ENCODE measurements around the gene KCNC1.

KCNC1 gene

GRCh38 chr11:17752144-17752543 is 17.6 kb downstream of the KCNC1 start:
- DNase-seq (ENCODE audit: low read depth in 3 of 3) = no peak

- no peak for DNase-seq (ENCODE audit: low read depth in 3 of 3)
Observed at GRCh38 chr11:17753153-17753552, 18.6 kb downstream of the KCNC1 start.

DNA sequence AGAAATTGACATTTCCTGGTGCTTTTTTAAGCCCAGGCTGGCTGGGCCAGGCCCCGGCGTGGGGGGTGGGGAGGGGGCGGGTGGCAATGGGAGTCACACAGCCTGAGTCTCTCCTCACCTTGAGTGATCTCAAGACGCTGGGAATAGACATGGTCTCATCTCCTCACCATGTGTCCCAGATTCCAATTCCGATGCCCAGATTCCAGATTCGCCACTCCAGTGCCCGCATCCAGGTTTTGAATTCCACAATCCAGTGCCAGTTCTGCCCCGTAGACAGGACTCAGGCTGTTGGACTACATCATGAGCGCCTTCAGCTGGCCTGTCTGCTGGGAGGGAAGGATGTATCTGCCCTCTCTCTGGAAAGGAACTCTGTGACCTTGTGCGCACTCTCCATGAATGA is 19.1 kb downstream of the KCNC1 start:
- DNase-seq (ENCODE audit: low read depth in 3 of 3) = no peak

- DNase-seq (ENCODE audit: low read depth in 3 of 3) = no peak
Observed at GRCh38 chr11:17755891-17756290, 21.3 kb downstream of the KCNC1 start.

DNA sequence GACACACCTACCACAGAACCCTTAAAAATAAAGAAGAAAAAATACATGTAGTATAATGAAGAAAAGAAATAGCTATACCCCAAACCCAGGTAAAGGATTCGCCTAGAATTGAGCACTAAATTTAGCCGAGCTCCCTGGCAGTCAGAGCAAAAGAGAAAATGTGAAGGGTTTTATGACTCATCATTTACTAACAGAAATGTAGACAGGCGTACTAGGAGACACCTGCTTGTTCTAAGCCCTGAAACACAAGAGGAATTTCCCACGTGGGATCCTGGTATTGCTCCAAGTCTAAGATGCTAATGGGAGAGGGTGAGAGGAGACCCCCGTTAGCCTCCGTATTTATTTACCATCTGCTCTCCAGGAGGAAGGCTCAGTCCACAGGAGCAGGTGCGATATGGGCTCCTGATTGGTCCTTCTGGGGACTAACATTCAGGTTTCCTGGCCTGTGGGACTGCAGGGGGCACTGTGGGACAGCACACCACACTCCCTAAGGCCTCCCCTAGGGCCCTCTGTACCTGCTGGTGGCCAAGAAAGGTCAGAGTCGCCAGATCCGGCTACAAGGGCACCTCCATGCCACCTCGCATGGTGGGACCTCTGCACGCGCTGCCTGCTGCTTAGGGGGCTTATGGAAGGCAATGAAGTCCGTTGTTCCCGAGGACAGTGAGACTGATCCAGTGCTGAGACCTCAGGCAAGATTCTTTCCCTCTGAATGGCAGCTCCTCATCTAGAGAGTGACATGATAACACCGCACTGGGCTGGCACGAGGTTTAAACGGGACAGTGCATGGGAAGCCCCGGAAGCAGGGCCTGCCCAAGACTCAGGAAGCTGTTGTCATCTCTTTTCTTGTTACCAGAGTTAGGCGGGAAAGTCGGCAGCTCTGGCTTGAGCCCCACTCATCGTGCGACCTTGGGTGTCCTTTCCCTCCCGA is 25.8 kb downstream of the KCNC1 start:
- DNase-seq (ENCODE audit: low read depth in 3 of 3) = no peak

DNA sequence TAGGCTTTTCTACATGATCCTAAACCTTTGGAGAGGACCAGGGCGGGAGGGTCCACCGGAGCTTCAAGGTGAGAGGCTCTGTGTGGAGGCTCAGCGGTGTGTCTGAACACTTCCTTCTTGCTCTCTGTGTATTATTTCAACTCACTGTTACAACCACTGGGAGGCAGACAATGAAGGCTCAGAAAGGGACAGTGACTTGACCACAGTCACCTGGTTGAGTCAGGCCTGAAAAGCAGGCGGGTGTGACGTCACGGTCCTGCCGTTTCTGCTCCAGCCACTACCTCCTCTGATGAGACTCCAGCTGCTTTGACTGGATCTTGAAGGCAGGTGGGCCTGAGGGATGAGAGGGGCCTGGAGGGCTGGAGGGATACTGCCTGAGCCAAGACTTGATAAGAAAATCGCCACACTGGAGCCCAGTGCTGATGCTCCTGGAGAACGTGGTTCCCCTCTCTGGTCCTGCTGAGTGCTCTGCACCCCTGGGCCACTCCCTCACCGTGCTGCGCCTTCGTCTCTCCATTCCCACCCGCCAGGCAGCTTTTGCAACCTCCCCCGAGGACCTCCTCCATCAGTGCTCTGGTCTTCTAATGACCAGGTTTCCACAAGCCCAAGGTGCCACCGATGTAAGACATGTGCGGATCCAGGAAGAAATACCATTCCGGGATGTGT is 27.9 kb downstream of the KCNC1 start:
- no peak for DNase-seq (ENCODE audit: low read depth in 3 of 3)

GRCh38 chr11:17763244-17763643 is 28.7 kb downstream of the KCNC1 start:
- no peak for DNase-seq (ENCODE audit: low read depth in 3 of 3)

GRCh38 chr11:17763703-17764102 is 29.1 kb downstream of the KCNC1 start:
- no peak for DNase-seq (ENCODE audit: low read depth in 3 of 3)

DNA sequence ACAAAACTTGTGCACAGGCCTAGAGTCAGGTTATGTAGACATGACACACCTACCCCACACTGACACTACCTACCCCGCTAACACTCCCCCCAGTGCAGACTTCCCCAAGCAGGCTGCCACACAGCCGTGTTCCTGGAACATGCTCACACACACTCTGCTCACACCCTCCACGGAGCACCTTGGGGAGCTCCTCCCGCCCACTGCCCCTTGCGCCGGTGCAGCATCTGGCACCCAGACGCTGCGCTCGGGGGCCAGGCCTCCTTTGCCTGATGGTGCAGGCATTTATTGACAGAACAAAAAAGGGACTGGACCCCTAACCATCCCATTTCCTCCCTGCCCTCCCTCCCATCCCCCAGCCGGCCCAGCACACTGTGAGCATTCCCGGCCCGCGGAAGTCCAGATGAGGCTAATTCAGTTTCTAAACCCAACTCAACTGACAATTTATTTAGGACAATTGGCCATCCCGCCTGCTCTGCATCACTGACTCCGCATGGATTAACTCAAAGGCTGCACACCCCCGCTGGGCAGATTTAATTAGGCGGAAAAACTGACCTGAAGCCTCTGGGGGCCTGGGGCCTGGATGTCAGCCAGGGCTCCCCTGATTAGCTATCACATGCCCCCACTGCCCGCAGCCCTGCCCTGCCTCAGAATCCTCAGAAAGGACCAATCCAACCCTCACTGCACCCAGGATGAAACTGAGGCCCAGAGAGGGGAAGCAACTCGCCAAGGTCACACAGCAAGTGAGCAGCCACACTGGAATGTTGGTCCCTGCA is 30.1 kb downstream of the KCNC1 start:
- no peak for DNase-seq (ENCODE audit: low read depth in 3 of 3)

DNA sequence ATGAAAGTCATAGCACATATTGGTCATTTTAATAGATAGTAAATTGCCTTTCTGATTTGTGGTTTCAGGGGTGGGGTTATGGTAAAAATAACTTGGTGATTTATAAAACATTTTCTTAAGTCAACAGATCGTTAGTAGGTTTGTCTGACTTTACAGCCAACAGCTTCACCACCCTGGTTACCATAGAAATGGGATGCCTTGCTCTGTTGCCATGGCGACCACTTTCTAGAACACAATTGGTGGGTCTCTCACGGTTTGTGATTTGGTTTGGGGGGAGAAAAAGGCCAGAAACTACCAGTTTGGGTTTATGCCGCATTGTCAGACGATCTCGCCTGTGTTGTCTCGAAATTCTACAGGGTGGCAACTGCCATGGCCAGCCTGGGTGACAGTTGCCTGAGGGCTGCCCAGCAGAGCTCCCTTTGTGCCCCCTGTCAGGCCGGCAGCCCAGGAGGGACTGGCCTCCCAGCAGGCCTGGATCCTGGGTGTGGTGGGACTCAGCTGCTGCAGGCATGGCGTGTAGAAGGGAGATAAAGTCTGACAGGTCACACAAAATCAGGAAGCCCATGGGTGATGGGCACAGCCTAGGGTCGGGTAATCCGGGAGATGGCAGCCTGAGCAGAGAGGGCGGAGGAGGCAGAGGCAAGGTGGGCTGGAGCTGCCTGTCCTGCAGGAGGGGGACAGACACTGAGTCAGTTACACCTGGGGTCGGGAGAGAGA is 30.9 kb downstream of the KCNC1 start:
- no peak for DNase-seq (ENCODE audit: low read depth in 3 of 3)

DNA sequence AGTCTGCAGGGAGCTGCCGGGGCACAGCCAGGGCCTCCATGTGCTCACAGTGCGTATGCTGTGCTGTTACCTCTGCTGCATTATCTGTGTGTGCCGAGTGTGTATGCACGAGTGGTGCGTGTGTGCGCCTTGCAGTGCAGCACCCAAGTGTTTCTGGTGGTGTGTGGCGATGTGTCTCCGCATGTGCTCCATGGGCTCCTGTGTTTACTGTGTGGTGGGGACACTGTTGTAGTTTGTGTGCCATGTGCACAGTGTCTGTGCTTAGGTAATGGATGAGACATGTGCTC is 31.4 kb downstream of the KCNC1 start:
- DNase-seq (ENCODE audit: low read depth in 3 of 3) = no peak

DNA sequence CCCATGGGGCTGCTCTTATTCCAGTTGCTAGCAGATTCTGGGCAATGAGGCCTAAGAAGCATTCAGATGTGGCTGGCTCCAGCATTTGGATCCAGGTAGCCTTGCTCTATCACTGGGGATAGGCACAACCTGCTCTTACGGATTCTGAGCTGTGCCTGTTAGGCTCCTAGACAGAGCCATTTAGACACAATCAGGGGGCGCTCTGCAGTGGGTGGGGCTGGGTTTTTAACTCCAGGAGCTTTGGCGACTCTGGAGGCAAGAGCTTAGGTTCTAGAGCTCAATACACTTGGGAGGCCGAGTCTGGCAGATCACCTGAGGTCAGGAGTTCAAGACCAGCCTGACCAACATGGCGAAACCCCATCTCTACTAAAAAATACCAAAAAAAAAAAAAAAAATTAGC is 32.0 kb downstream of the KCNC1 start:
- DNase-seq (ENCODE audit: low read depth in 3 of 3) = no peak

DNA sequence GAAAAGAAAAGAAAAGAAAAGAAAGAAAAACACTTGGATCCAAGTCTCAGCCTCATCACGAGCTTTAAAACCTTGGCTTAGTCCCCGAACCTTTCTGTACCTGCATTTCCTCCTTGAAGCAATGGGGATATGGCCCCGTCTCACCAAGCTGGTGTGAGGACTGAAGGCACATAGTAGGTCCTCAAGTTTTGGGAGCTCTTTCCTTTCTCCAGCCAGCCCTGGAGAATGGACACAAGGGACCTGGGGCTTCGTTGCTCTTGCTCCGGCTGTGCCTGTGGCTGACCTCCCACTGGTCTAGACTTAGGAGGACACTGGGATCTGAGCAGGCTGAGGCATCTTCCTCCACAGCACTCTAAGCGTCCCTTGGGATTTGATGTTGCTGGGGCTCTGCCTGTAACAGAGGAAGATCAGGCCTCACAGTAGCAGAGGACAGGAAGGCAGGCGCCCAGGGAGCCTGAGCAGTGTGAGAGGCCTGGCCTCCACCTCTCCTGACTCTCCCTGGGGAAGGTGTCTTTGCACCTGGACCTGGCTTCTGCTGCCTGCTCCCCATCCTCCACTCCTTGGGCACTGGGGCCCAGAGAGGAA is 32.8 kb downstream of the KCNC1 start:
- DNase-seq (ENCODE audit: low read depth in 3 of 3) = no peak

- DNase-seq (ENCODE audit: low read depth in 3 of 3) = no peak
Observed at GRCh38 chr11:17767914-17768313, 33.3 kb downstream of the KCNC1 start.

DNA sequence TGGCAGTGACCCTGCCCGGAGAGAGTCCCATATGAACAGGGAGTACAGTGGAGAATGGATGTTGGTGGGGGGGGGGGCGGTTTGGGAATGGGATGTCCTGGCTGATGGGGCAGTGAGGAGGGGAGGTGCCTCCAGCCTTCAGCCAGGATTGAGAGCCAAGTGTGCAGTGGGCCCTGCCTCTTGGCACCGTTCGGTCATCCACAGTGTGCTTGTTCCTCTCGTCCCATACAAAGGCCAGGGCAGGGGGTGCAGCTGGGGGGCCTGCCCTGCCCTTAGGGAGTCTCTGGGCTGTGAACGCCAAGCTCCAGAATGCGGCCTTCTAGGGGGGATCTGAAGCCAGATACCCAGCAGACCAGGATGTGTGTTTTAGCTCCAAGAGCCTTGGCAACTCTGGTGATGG is 34.0 kb downstream of the KCNC1 start:
- no peak for DNase-seq (ENCODE audit: low read depth in 3 of 3)

GRCh38 chr11:17769218-17769617 is 34.6 kb downstream of the KCNC1 start:
- DNase-seq (ENCODE audit: low read depth in 3 of 3) = no peak

DNA sequence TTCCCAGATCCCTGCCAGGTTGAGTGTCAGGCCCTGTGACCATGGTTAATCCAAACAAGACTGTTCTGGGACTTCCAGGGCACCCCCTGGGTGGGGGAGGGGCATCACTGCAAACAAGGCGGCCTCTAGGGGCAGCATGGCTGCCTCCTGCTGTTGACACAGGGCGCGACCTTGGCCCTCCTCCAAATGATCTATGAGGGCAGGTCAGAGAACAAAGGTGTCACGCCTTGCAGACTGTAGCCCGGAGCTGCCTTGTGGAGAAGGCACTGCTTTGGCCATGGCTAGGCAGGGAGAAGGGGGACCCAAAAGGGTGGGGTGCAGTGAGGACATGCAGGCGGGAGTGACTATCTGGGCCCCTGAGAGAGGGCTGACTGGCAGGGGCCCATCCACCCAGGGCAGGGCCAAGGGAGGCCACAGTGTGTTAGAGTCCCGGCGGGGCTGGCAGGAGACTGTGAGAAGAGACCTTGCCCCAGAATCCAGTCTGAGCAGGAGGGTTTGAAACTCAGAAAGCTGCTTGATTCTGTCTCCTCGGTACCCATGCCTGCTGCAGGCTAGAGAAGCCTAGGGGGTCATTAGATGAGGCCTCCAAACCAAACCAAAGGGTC is 35.6 kb downstream of the KCNC1 start:
- DNase-seq (ENCODE audit: low read depth in 3 of 3) = no peak

GRCh38 chr11:17770917-17771316 is 36.3 kb downstream of the KCNC1 start:
- DNase-seq (ENCODE audit: low read depth in 3 of 3) = no peak

- no peak for DNase-seq (ENCODE audit: low read depth in 3 of 3)
Observed at GRCh38 chr11:17771415-17771814, 36.8 kb downstream of the KCNC1 start.

DNA sequence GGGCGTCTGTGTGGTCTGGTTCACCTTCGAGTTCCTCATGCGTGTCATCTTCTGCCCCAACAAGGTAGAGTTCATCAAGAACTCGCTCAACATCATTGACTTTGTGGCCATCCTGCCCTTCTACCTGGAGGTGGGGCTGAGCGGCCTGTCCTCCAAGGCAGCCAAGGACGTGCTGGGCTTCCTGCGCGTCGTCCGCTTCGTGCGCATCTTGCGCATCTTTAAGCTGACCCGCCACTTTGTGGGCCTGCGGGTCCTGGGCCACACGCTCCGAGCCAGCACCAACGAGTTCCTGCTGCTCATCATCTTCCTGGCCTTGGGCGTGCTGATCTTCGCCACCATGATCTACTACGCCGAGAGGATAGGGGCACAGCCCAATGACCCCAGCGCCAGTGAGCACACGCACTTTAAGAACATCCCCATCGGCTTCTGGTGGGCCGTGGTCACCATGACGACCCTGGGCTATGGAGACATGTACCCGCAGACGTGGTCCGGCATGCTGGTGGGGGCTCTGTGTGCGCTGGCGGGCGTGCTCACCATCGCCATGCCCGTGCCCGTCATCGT is 37.3 kb downstream of the KCNC1 start:
- no peak for DNase-seq (ENCODE audit: low read depth in 3 of 3)
